GM12878 (cell line): ENCODE results near the gene NOSTRIN. TPM values are rescaled to one million over a fixed set of nuclear protein-coding genes. Genes with fewer than 3 reads are reported as not detected.

ENCODE experiments used
- ATAC-seq: fragments of 200-7000 bp; cut with Tn5 transposase; 3 replicates; pipeline ENCODE4 v1.9.1; 2020; ENCODE audit warnings: mild to moderate bottlenecking, moderate library complexity
- BruUV-seq: library from RNA; stranded (reverse); fragments of 400-500 nt; replicated peaks from 2 replicates; lab custom pipeline; 2021; lab: Mats Ljungman, UMichigan
- CTCF ChIA-PET: fragments of 300-600 bp; sonication (Branson Sonifier 250); formaldehyde crosslinking; extraction: SDS; loops from one replicate; lab custom pipeline; 2021; ENCODE audit warnings: inconsistent platforms; lab: Yijun Ruan, JAX
- POLR2A ChIA-PET: fragments of 350-600 bp; formaldehyde crosslinking; extraction: SDS; loops from one replicate; lab custom pipeline; 2021; ENCODE audit warnings: inconsistent platforms; lab: Charles Lee
- RAD21 ChIA-PET: fragments of 300-600 bp; sonication (Branson Sonifier 250); formaldehyde crosslinking; loops from one replicate; lab custom pipeline; 2023; ENCODE audit warnings: antibody characterized with exemption; ENCODE audit not compliant: unreplicated experiment; lab: Charles Lee
- SMC1A ChIA-PET: fragments of 300-600 bp; sonication (Branson Sonifier 250); formaldehyde crosslinking; loops from one replicate; lab custom pipeline; 2023; ENCODE audit not compliant: unreplicated experiment, uncharacterized antibody; lab: Charles Lee
- DNase-seq: peaks from one replicate; pipeline ENCODE4 v3.0.0-alpha.2; 2011; ENCODE audit warnings: low read depth, low spot score
- FAIRE-seq: peaks from 3 replicates; lab custom pipeline; 2011; peaks lifted over from hg19 to GRCh38; lab: Jason Lieb, UNC
- H2AFZ ChIP-seq: 2 replicates; pipeline ENCODE4 v1.6.0; 2011; ENCODE audit warnings: low read depth, low read length, control low read depth; ENCODE audit not compliant: control insufficient read depth
- H3K27ac ChIP-seq: 2 replicates; pipeline ENCODE4 v1.5.1; 2011; ENCODE audit warnings: control low read depth; ENCODE audit not compliant: control insufficient read depth, insufficient read depth
- H3K27me3 ChIP-seq, 2 experiments: replicated peaks in 1 of 2; 2 replicates each; pipeline versions ENCODE4 v1.6.0 to v1.6.1; 2011; ENCODE audit warnings: low read length in 1 of 2; ENCODE audit not compliant: control insufficient read depth in 2 of 2, insufficient read depth in 2 of 2
- H3K36me3 ChIP-seq, 2 experiments: 2 replicates each; pipeline ENCODE4 v1.5.1; 2011; ENCODE audit warnings: low read length in 1 of 2; ENCODE audit not compliant: control insufficient read depth in 2 of 2, insufficient read depth in 2 of 2
- H3K4me1 ChIP-seq: 2 replicates; pipeline ENCODE4 v1.6.1; 2011; ENCODE audit warnings: mild to moderate bottlenecking, low read length, moderate library complexity, mixed read lengths; ENCODE audit not compliant: control insufficient read depth, insufficient read depth
- H3K4me2 ChIP-seq: 2 replicates; pipeline ENCODE4 v1.6.0; 2011; ENCODE audit warnings: control low read depth; ENCODE audit not compliant: control insufficient read depth, insufficient read depth
- H3K4me3 ChIP-seq: fragments of 200-600 bp; sonication (generic); 2 replicates; pipeline ENCODE4 v1.5.1; 2016
- H3K79me2 ChIP-seq: 2 replicates; pipeline ENCODE4 v1.6.0; 2011; ENCODE audit warnings: low read length; ENCODE audit not compliant: control insufficient read depth, insufficient read depth
- H3K9ac ChIP-seq: 2 replicates; pipeline ENCODE4 v1.8.0; 2011; ENCODE audit warnings: low read length, control low read depth, mixed read lengths; ENCODE audit not compliant: control insufficient read depth, insufficient read depth
- H3K9me3 ChIP-seq: replicated peaks from 3 replicates; pipeline ENCODE4 v1.5.1; 2011; ENCODE audit warnings: mild to moderate bottlenecking, low read length; ENCODE audit not compliant: control insufficient read depth, insufficient read depth
- H4K20me1 ChIP-seq: 2 replicates; pipeline ENCODE4 v1.6.0; 2011; ENCODE audit not compliant: control insufficient read depth, insufficient read depth
- FOS ChIP-seq: IDR thresholded peaks from 3 replicates; pipeline ENCODE4 v1.6.1; 2011; ENCODE audit warnings: borderline replicate concordance; ENCODE audit not compliant: insufficient read length; ENCODE audit errors: extremely low read depth
- HDAC2 ChIP-seq: fragments of 200-600 bp; sonication (generic); IDR thresholded peaks from 2 replicates; pipeline ENCODE4 v1.6.1; 2017
- KAT2A ChIP-seq: conservative IDR thresholded peaks from 2 replicates; pipeline ENCODE4 v1.6.1; 2011; ENCODE audit warnings: low read depth, low read length; ENCODE audit not compliant: control insufficient read depth
- MTA3 ChIP-seq: IDR thresholded peaks from 2 replicates; pipeline ENCODE4 v1.6.1; 2012; ENCODE audit warnings: low read length, inconsistent platforms, borderline replicate concordance
- PRDM15 ChIP-seq: fragments of 450-650 bp; formaldehyde crosslinking; IDR thresholded peaks from 2 replicates; pipeline ENCODE4 v1.4.0; 2020; ENCODE audit warnings: mild to moderate bottlenecking, moderate library complexity
- WGBS: methylation state at CpG from one replicate; pipeline ENCODE4 v1.1.6; 2016; ENCODE audit warnings: low lambda C conversion rate; ENCODE audit not compliant: insufficient replicate concordance, insufficient coverage; ENCODE audit errors: missing lambda C conversion rate; 5-methylcytosine and 5-hydroxymethylcytosine counted together
- in situ Hi-C: fragments of 300-500 bp; cut with MboI; formaldehyde crosslinking; loops from 9 replicates; pipeline ENCODE4 v1.14.3; 2018; ENCODE audit warnings: mixed read lengths
- intact Hi-C: fragments of 100-400 bp; cut with micrococcal nuclease; formaldehyde crosslinking; loops from one replicate; pipeline ENCODE4 v1.14.2; 2022; ENCODE audit not compliant: unreplicated experiment
- polyA plus RNA-seq, 11 experiments: library from polyadenylated mRNA; depleted of rRNA in 4 of 11; unstranded in 6 of 11; stranded (reverse) in 5 of 11; fragments of >200 nt; fragmentation: Nextera tagmentation in 4 of 11; fragmentation: Illumina TruSeq in 1 of 11; extraction: Ambion mirVana in 4 of 11; extraction: Trizol in 1 of 11; gene quantifications; 1 replicate in 1 of 11; 2 replicates in 10 of 11; pipeline versions ENCODE4 v1.2.1 to v1.2.3, GENCODE V29; 2011 to 2016; ENCODE audit warnings: inconsistent platforms in 2 of 11, missing spikeins in 2 of 11, low read depth in 1 of 11
- total RNA-seq, 4 experiments: library from RNA; depleted of rRNA in 3 of 4; stranded (reverse); fragments of >200 nt in 3 of 4; fragmentation: Illumina TruSeq in 1 of 4; extraction: Trizol in 1 of 4; gene quantifications; 2 replicates each; pipeline versions ENCODE4 v1.2.1 to v1.2.3, GENCODE V29; 2013 to 2021

Gene NOSTRIN
- total and polyA plus RNA-seq, 10 of the 15 experiments (the other 5 are each of a cell fraction or from before 2014, with no cell fraction given), result 0.13 to 0.42 (median 0.37) TPM; not detected in 5

- ChIA-PET CTCF (no interaction called here), RAD21 (no interaction called here), POLR2A (no interaction called here), SMC1A (no interaction called here)
- Histone ChIP-seq H3K4me1 (no peaks in the 10 kb centered on the region), H3K27ac (no peak overlapping the region), H3K4me2 (no peak overlapping the region), H3K9ac (no peak overlapping the region), H3K36me3 (no peaks in the 10 kb centered on the region; a peak in 1 of 4 replicates), H2AFZ (no peak overlapping the region), H3K4me3 (no peak overlapping the region), H3K27me3 (no peaks in the 10 kb centered on the region), H3K79me2 (no peaks in the 10 kb centered on the region), H4K20me1 (no peaks in the 10 kb centered on the region), H3K9me3 (no peaks in the 10 kb centered on the region)
- in situ Hi-C loops (no loop called here), intact Hi-C loops (no loop called here)
- 100% methylated on average over 1 of the region's 1 CpG for WGBS
- DNase-seq (no peak), ATAC-seq (no peak), FAIRE-seq (no peak)
- TF ChIP-seq MTA3 (no peak), PRDM15 (CRISPR knock-in tag) (no peak), HDAC2 (no peak), KAT2A (no peak), FOS (no peak)
- BruUV-seq, result no TSS peak
These were observed 51.0 kb downstream of the NOSTRIN start for GRCh38 chr2:168853471-168853870.
